Nephron (organoid): ENCODE results near the gene NCKAP5L.
A peak's percentile ranks its signal among the peaks of the same experiment; 100 is the strongest.

ENCODE experiments used
- H3K27ac Mint-ChIP-seq, 3 experiments: 2 replicates each; pipeline ENCODE4 v1.8.0; 2020; ENCODE audit warnings: mixed read lengths in 3 of 3, mild to moderate bottlenecking in 2 of 3, moderate library complexity in 1 of 3
- H3K27me3 Mint-ChIP-seq: 2 replicates; pipeline ENCODE4 v1.8.0; 2021; ENCODE audit warnings: low read depth, mild to moderate bottlenecking, moderate library complexity, mixed read lengths
- H3K36me3 Mint-ChIP-seq: 2 replicates; pipeline ENCODE4 v1.8.0; 2020; ENCODE audit warnings: low read depth, mixed read lengths
- H3K4me1 Mint-ChIP-seq: 2 replicates; pipeline ENCODE4 v1.8.0; 2020; ENCODE audit warnings: mixed read lengths
- H3K4me3 Mint-ChIP-seq, 3 experiments: 2 replicates each; pipeline ENCODE4 v1.8.0; 2020; ENCODE audit warnings: mild to moderate bottlenecking in 3 of 3, mixed read lengths in 3 of 3, moderate library complexity in 2 of 3
- H3K9me3 Mint-ChIP-seq: 2 replicates; pipeline ENCODE4 v1.8.0; 2020; ENCODE audit warnings: mixed read lengths
- CTCF ChIP-seq, 3 experiments: fragments of 200-600 bp; sonication (generic); IDR thresholded peaks; one replicate each; pipeline ENCODE4 v1.5.0; 2021; ENCODE audit warnings: antibody characterized with exemption in 3 of 3; ENCODE audit not compliant: unreplicated experiment in 3 of 3

NCKAP5L gene

GRCh38 chr12:49842519-49843352, 14.5 kb upstream of the NCKAP5L start, which contains the start of gene BCDIN3D:
Gene BCDIN3D (minus strand): TSS chr12:49843106. CDS start chr12:49843087, 19 bp downstream.
- H3K4me1 Mint-ChIP-seq, result peaks cover 23% of the 10 kb centered on the region
- no peaks in the 10 kb centered on the region for H3K9me3 Mint-ChIP-seq
- no peak for TF ChIP-seq CTCF (IDR thresholded peaks at IDR 0.05; ENCODE audit: unreplicated experiment in 3 of 3)
- peak within 1 kb of the TSS; percentile 94 to 98 (median 96) for H3K4me3 Mint-ChIP-seq
- H3K27ac Mint-ChIP-seq, result peak within 1 kb of the TSS; percentile 96 to 99 (median 98)
- no peaks in the 10 kb centered on the region for H3K36me3 Mint-ChIP-seq
- H3K27me3 Mint-ChIP-seq, result peaks cover 21% of the 10 kb centered on the region

GRCh38 chr12:49838973-49839633, 10.9 kb upstream of the NCKAP5L start:
- H3K4me3 Mint-ChIP-seq, result peak overlapping the region; percentile 27 to 76 (median 50)
- peak; percentile 43 to 72 (median 46) for TF ChIP-seq CTCF (IDR thresholded peaks at IDR 0.05; ENCODE audit: unreplicated experiment in 3 of 3)
- H3K27ac Mint-ChIP-seq, result no peak overlapping the region
- peaks cover 23% of the 10 kb centered on the region for H3K4me1 Mint-ChIP-seq
- H3K9me3 Mint-ChIP-seq, result no peaks in the 10 kb centered on the region
- H3K27me3 Mint-ChIP-seq, result no peaks in the 10 kb centered on the region
- H3K36me3 Mint-ChIP-seq, result no peaks in the 10 kb centered on the region

- Mint-ChIP-seq H3K9me3 (no peaks in the 10 kb centered on the region), H3K27me3 (no peaks in the 10 kb centered on the region), H3K27ac (no peak overlapping the region), H3K4me3 (no peak overlapping the region), H3K36me3 (no peaks in the 10 kb centered on the region), H3K4me1 (peaks cover 10% of the 10 kb centered on the region)
- TF ChIP-seq CTCF (IDR thresholded peaks at IDR 0.05; ENCODE audit: unreplicated experiment in 3 of 3), result no peak
Observed at GRCh38 chr12:49832836-49833421, 4.7 kb upstream of the NCKAP5L start.

GRCh38 chr12:49831717-49832116, 3.5 kb upstream of the NCKAP5L start:
- Mint-ChIP-seq H3K36me3 (no peaks in the 10 kb centered on the region), H3K4me3 (no peak overlapping the region), H3K27ac (no peak overlapping the region), H3K4me1 (peaks cover 16% of the 10 kb centered on the region), H3K9me3 (no peaks in the 10 kb centered on the region), H3K27me3 (no peaks in the 10 kb centered on the region)
- TF ChIP-seq CTCF (IDR thresholded peaks at IDR 0.05; ENCODE audit: unreplicated experiment in 3 of 3), result no peak

- H3K36me3 Mint-ChIP-seq, result peaks cover 5% of the 10 kb centered on the region
- peak overlapping the region; percentile 89 to 94 (median 94) for H3K27ac Mint-ChIP-seq
- no peak for TF ChIP-seq CTCF (IDR thresholded peaks at IDR 0.05; ENCODE audit: unreplicated experiment in 3 of 3)
- no peaks in the 10 kb centered on the region for H3K9me3 Mint-ChIP-seq
- H3K4me1 Mint-ChIP-seq, result peaks cover 48% of the 10 kb centered on the region
- H3K4me3 Mint-ChIP-seq, result peak overlapping the region; percentile 95 to 97 (median 96)
- no peaks in the 10 kb centered on the region for H3K27me3 Mint-ChIP-seq
Observed at GRCh38 chr12:49827401-49828099, 663 bp downstream of the NCKAP5L start.
